Measurements from ENCODE around the gene ADAMTS3. TPM values are rescaled to one million over a fixed set of nuclear protein-coding genes. Genes with fewer than 3 reads are reported as not detected.
"Not testable (repeated sequence)": the region's sequence is repeated elsewhere in the genome, so short reads cannot be mapped to it uniquely, and the experiment has no call there.

The ADAMTS3 gene
- total RNA-seq, 2 donors from 2014 or later, result not detected

GRCh38 chr4:72567036-72567435, 2.0 kb downstream of the ADAMTS3 start:
- no peak overlapping the region for H3K27ac Mint-ChIP-seq
- H3K27me3 Mint-ChIP-seq, result peaks cover 55% of the 10 kb centered on the region
- no peaks in the 10 kb centered on the region for H3K36me3 Mint-ChIP-seq (ENCODE audit: low read depth)
- DNase-seq (no peak), ATAC-seq (no peak)
- H3K9me3 ChIP-seq (ENCODE audit: control insufficient read depth, low read length, poor library complexity, severe bottlenecking), result no peaks in the 10 kb centered on the region
- H3K4me3 Mint-ChIP-seq, result no peak overlapping the region
- peaks cover 6% of the 10 kb centered on the region for H3K4me1 Mint-ChIP-seq

- Mint-ChIP-seq H3K4me3 (no peak overlapping the region), H3K27me3 (peaks cover 55% of the 10 kb centered on the region), H3K4me1 (peaks cover 6% of the 10 kb centered on the region), H3K27ac (no peak overlapping the region), H3K36me3 (ENCODE audit: low read depth) (no peaks in the 10 kb centered on the region)
- DNase-seq, result no peak
- no peak for ATAC-seq
- H3K9me3 ChIP-seq (ENCODE audit: control insufficient read depth, low read length, poor library complexity, severe bottlenecking), result no peaks in the 10 kb centered on the region
Observed at GRCh38 chr4:72566464-72566972, 2.5 kb downstream of the ADAMTS3 start.

GRCh38 chr4:72564789-72565188, 4.2 kb downstream of the ADAMTS3 start:
- no peak for ATAC-seq
- peaks cover 42% of the 10 kb centered on the region for H3K27me3 Mint-ChIP-seq
- H3K4me3 Mint-ChIP-seq, result no peak overlapping the region

GRCh38 chr4:72564184-72564583, 4.8 kb downstream of the ADAMTS3 start:
- H3K27me3 Mint-ChIP-seq, result peaks cover 41% of the 10 kb centered on the region
- ATAC-seq, result no peak

More at GRCh38 chr4:72564789-72565188, 4.2 kb downstream of the ADAMTS3 start:
- no peak for DNase-seq
- H3K4me1 Mint-ChIP-seq, result peaks cover 6% of the 10 kb centered on the region
- no peak overlapping the region for H3K27ac Mint-ChIP-seq
- H3K9me3 ChIP-seq (ENCODE audit: control insufficient read depth, low read length, poor library complexity, severe bottlenecking), result no peaks in the 10 kb centered on the region
- no peaks in the 10 kb centered on the region for H3K36me3 Mint-ChIP-seq (ENCODE audit: low read depth)

DNA sequence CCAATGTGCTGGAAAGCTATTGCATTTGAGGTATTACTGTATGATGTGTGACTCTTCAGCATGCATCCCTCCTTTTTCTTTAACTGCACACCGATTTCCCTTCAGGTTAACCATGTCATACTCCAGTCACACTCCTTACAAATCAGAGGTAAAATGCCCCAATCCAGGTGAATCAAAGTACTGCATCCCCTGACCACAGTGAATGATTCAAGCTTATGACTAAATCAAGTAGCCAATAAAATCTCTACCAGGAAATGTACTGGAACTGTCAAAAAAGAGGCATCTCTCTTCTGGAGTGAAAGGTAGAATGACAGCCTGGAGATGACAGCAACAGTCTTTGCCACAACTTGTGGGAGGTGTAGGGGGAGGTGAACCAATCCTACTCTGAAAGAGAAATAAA, 10.4 kb downstream of the ADAMTS3 start:
- Mint-ChIP-seq H3K36me3 (ENCODE audit: low read depth) (no peaks in the 10 kb centered on the region), H3K4me3 (no peak overlapping the region), H3K4me1 (no peaks in the 10 kb centered on the region), H3K27me3 (peaks cover 6% of the 10 kb centered on the region), H3K27ac (no peak overlapping the region)
- no peak for ATAC-seq
- no peak for DNase-seq
- no peaks in the 10 kb centered on the region for H3K9me3 ChIP-seq (ENCODE audit: control insufficient read depth, low read length, poor library complexity, severe bottlenecking)

More at GRCh38 chr4:72564184-72564583, 4.8 kb downstream of the ADAMTS3 start:
- no peak overlapping the region for H3K4me3 Mint-ChIP-seq
- peaks cover 6% of the 10 kb centered on the region for H3K4me1 Mint-ChIP-seq
- no peaks in the 10 kb centered on the region for H3K36me3 Mint-ChIP-seq (ENCODE audit: low read depth)
- DNase-seq, result no peak
- H3K9me3 ChIP-seq (ENCODE audit: control insufficient read depth, low read length, poor library complexity, severe bottlenecking), result no peaks in the 10 kb centered on the region
- no peak overlapping the region for H3K27ac Mint-ChIP-seq

DNA sequence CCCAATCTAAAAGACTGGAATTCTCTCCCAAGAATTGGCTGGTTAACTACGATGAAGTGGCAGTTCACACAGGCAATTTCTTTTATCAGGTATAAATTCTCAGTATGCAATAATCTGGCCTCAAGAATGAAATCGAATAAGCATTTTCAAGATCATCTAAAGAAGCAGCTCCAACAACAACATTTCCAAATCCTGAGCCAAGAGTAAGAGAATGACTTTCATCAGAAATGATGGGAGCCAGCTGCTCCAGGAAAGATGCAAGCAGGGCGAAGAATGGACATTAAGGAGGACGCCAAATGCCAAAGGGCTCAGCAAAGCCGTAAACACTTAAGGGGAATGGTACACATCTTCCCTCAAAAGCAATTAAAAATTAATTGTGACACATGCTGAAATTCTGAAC, 12.0 kb downstream of the ADAMTS3 start:
- Mint-ChIP-seq H3K36me3 (ENCODE audit: low read depth) (no peaks in the 10 kb centered on the region), H3K4me1 (no peaks in the 10 kb centered on the region), H3K4me3 (no peak overlapping the region), H3K27ac (no peak overlapping the region), H3K27me3 (no peaks in the 10 kb centered on the region)
- no peak for ATAC-seq
- no peaks in the 10 kb centered on the region for H3K9me3 ChIP-seq (ENCODE audit: control insufficient read depth, low read length, poor library complexity, severe bottlenecking)
- no peak for DNase-seq

DNA sequence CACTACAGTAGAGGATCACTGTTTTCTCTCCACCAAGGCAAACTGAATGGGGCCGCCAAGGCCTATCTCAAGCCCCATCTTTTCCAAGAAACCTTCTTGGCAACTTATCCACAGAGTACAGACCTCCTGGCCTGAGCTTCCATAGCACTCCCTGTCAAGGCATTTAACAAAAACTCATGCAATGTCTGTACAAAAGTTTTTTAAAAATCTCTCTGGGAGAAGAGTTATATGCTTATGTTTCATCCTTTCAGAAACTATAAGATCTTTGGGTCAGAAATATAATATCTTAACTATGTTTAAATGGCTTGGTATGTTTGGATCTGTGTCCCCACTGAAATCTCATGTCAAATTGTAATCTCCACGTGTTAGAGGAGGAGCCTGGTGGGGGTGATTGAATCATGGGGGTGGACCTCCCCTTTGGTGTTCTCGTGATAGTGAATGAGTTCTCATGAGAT, 13.6 kb downstream of the ADAMTS3 start:
- no peaks in the 10 kb centered on the region for H3K36me3 Mint-ChIP-seq (ENCODE audit: low read depth)
- no peaks in the 10 kb centered on the region for H3K27me3 Mint-ChIP-seq
- DNase-seq, result no peak
- H3K9me3 ChIP-seq (ENCODE audit: control insufficient read depth, low read length, poor library complexity, severe bottlenecking), result no peaks in the 10 kb centered on the region
- no peak overlapping the region for H3K4me3 Mint-ChIP-seq
- H3K27ac Mint-ChIP-seq, result no peak overlapping the region
- no peaks in the 10 kb centered on the region for H3K4me1 Mint-ChIP-seq
- no peak for ATAC-seq

- no peaks in the 10 kb centered on the region for H3K9me3 ChIP-seq (ENCODE audit: control insufficient read depth, low read length, poor library complexity, severe bottlenecking)
- H3K36me3 Mint-ChIP-seq (ENCODE audit: low read depth), result no peaks in the 10 kb centered on the region
- ATAC-seq (no peak), DNase-seq (no peak)
- H3K27me3 Mint-ChIP-seq, result no peaks in the 10 kb centered on the region
- no peaks in the 10 kb centered on the region for H3K4me1 Mint-ChIP-seq
- H3K27ac Mint-ChIP-seq, result no peak overlapping the region
- H3K4me3 Mint-ChIP-seq, result no peak overlapping the region
Observed at GRCh38 chr4:72553540-72554337, 15.3 kb downstream of the ADAMTS3 start.

GRCh38 chr4:72552447-72552846, 16.6 kb downstream of the ADAMTS3 start:
- Mint-ChIP-seq H3K27ac (no peak overlapping the region), H3K36me3 (ENCODE audit: low read depth) (no peaks in the 10 kb centered on the region), H3K4me1 (no peaks in the 10 kb centered on the region), H3K27me3 (no peaks in the 10 kb centered on the region), H3K4me3 (no peak overlapping the region)
- ATAC-seq (no peak), DNase-seq (no peak)
- no peaks in the 10 kb centered on the region for H3K9me3 ChIP-seq (ENCODE audit: control insufficient read depth, low read length, poor library complexity, severe bottlenecking)

- ATAC-seq (no peak), DNase-seq (no peak)
- H3K4me3 Mint-ChIP-seq, result no peak overlapping the region
- H3K27me3 Mint-ChIP-seq, result peaks cover 6% of the 10 kb centered on the region
- no peaks in the 10 kb centered on the region for H3K36me3 Mint-ChIP-seq (ENCODE audit: low read depth)
- no peak overlapping the region for H3K27ac Mint-ChIP-seq
- H3K9me3 ChIP-seq (ENCODE audit: control insufficient read depth, low read length, poor library complexity, severe bottlenecking), result no peaks in the 10 kb centered on the region
- no peaks in the 10 kb centered on the region for H3K4me1 Mint-ChIP-seq
Observed at GRCh38 chr4:72546456-72546855, 22.6 kb downstream of the ADAMTS3 start.

GRCh38 chr4:72540694-72541093, 28.3 kb downstream of the ADAMTS3 start:
- ATAC-seq; H3K4me1 Mint-ChIP-seq; H3K9me3 ChIP-seq (ENCODE audit: control insufficient read depth, low read length, poor library complexity, severe bottlenecking); H3K36me3 Mint-ChIP-seq (ENCODE audit: low read depth); H3K27me3 Mint-ChIP-seq; H3K4me3 Mint-ChIP-seq; H3K27ac Mint-ChIP-seq; DNase-seq: not testable (repeated sequence)

DNA sequence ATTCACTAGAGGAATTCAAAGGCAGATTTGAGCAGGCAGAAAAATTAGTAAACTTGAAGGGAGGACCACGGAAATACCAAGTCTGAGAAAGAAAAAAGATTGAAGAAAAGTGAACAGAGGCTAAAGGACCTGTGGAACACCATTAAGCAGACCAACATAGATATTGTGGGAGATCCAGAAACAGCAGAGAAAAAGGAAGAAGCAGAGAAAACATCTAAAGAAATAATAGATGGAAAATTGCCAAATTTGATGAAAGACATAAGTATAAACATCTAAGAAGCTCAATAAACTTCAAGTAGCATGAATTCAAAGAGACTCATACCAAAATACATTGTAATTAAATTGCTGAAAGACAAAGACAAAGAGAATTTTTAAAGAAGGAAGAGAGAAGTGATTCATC, 31.0 kb downstream of the ADAMTS3 start:
- no peaks in the 10 kb centered on the region for H3K36me3 Mint-ChIP-seq (ENCODE audit: low read depth)
- no peak for DNase-seq
- no peak overlapping the region for H3K4me3 Mint-ChIP-seq

DNA sequence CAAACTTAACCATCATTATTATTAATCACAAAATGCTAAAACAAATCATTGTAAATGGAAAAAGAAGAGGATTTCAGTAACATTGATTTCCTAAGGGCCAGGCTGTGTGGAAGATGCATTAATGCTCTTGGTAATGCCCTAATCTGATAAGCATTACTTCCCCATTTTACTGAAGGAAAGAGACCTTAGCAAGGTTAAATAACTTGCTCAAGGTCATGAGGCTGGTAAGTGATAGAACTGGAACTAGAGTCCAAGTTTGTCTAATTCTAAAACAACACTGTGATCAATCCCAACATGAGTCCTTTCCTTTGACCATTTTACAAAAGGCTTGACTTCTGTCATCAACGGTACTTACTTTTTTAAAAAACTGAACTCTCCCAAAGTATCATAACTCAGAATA, 32.6 kb downstream of the ADAMTS3 start:
- H3K9me3 ChIP-seq (ENCODE audit: control insufficient read depth, low read length, poor library complexity, severe bottlenecking), result no peaks in the 10 kb centered on the region
- DNase-seq (no peak), ATAC-seq (no peak)
- Mint-ChIP-seq H3K27me3 (no peaks in the 10 kb centered on the region), H3K4me1 (no peaks in the 10 kb centered on the region), H3K27ac (no peak overlapping the region), H3K4me3 (no peak overlapping the region), H3K36me3 (ENCODE audit: low read depth) (no peaks in the 10 kb centered on the region)

More for the DNA sequence above, 31.0 kb downstream of the ADAMTS3 start:
- no peak for ATAC-seq
- H3K9me3 ChIP-seq (ENCODE audit: control insufficient read depth, low read length, poor library complexity, severe bottlenecking), result no peaks in the 10 kb centered on the region
- no peaks in the 10 kb centered on the region for H3K27me3 Mint-ChIP-seq
- H3K27ac Mint-ChIP-seq, result no peak overlapping the region
- no peaks in the 10 kb centered on the region for H3K4me1 Mint-ChIP-seq

- no peak for ATAC-seq
- no peak for DNase-seq
- H3K27me3 Mint-ChIP-seq, result no peaks in the 10 kb centered on the region
- H3K4me3 Mint-ChIP-seq, result no peak overlapping the region
- no peak overlapping the region for H3K27ac Mint-ChIP-seq
- H3K4me1 Mint-ChIP-seq, result no peaks in the 10 kb centered on the region
- no peaks in the 10 kb centered on the region for H3K36me3 Mint-ChIP-seq (ENCODE audit: low read depth)
- H3K9me3 ChIP-seq (ENCODE audit: control insufficient read depth, low read length, poor library complexity, severe bottlenecking), result no peaks in the 10 kb centered on the region
Observed at GRCh38 chr4:72531768-72532290, 37.2 kb downstream of the ADAMTS3 start.

Measured in T-helper 17 cell (primary cell).